Left ventricle myocardium inferior (tissue), 1 donor: ENCODE data around the gene PCBP3. TPM values are rescaled to one million over a fixed set of nuclear protein-coding genes. Genes with fewer than 3 reads are reported as not detected.
"Not testable (repeated sequence)": the region's sequence is repeated elsewhere in the genome, so short reads cannot be mapped to it uniquely, and the experiment has no call there.

Source experiments
- DNase-seq: peaks from one replicate; pipeline ENCODE4 v3.0.0-alpha.2; 2020
- H3K27ac ChIP-seq: fragments of 200-600 bp; replicated peaks from 2 replicates; pipeline ENCODE4 v1.8.0; 2021
- H3K27me3 ChIP-seq: fragments of 200-600 bp; 2 replicates; pipeline ENCODE4 v1.8.0; 2021; ENCODE audit warnings: low read depth
- H3K36me3 ChIP-seq: fragments of 200-600 bp; 2 replicates; pipeline ENCODE4 v1.8.0; 2021
- H3K4me1 ChIP-seq: fragments of 200-600 bp; 2 replicates; pipeline ENCODE4 v1.8.0; 2021
- H3K4me3 ChIP-seq: fragments of 200-600 bp; 2 replicates; pipeline ENCODE4 v1.8.0; 2021; ENCODE audit warnings: mild to moderate bottlenecking, moderate library complexity
- H3K9me3 ChIP-seq: fragments of 200-600 bp; replicated peaks from 2 replicates; pipeline ENCODE4 v1.8.0; 2021
- intact Hi-C: fragments of 100-400 bp; cut with micrococcal nuclease; formaldehyde crosslinking; loops from one replicate; pipeline ENCODE4 v1.11.0; 2022
- total RNA-seq: library from RNA; stranded (reverse); fragmentation: NEBNext Ultra II Directional; extraction: Animal tissue kit (Norgen Biotek cat#: 25700); gene quantifications from one replicate; pipeline ENCODE4 v1.2.1, GENCODE V29; 2021
- TF ChIP-seq, protein P1 (sequence below): fragments of 200-600 bp; IDR thresholded peaks from 2 replicates; pipeline ENCODE4 v1.8.0; 2021; ENCODE audit warnings: antibody characterized with exemption, mild to moderate bottlenecking, borderline replicate concordance
- donor health status: DM: no; HTN: yes; CAD: no; lungs with severe emphysema.

PCBP3 gene
- total RNA-seq, 1 donor from 2014 or later: 2.9 TPM

DNA sequence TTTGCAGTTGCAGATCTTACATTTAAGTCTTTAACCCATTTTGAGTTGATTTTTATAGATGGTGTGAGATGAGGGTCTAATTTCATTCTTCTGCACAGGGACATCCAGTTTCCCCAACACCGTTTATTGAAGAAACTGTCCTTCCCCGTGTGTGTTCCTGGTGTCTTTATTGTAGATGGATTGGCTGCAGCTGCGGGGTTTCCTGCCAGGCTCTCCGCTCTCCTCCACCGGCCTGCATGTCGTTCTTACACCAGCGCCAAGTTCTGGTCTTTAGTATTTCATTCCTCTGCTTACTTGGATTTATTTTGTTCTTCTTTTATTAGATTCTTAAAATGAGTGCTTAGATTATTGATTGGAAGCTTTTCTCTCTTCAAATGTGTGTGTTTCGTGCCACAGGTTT lies 239.1 kb downstream of the PCBP3 start:
- TF ChIP-seq, protein P1, sequence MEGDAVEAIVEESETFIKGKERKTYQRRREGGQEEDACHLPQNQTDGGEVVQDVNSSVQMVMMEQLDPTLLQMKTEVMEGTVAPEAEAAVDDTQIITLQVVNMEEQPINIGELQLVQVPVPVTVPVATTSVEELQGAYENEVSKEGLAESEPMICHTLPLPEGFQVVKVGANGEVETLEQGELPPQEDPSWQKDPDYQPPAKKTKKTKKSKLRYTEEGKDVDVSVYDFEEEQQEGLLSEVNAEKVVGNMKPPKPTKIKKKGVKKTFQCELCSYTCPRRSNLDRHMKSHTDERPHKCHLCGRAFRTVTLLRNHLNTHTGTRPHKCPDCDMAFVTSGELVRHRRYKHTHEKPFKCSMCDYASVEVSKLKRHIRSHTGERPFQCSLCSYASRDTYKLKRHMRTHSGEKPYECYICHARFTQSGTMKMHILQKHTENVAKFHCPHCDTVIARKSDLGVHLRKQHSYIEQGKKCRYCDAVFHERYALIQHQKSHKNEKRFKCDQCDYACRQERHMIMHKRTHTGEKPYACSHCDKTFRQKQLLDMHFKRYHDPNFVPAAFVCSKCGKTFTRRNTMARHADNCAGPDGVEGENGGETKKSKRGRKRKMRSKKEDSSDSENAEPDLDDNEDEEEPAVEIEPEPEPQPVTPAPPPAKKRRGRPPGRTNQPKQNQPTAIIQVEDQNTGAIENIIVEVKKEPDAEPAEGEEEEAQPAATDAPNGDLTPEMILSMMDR: no peak
- no peak for DNase-seq
- H3K27ac ChIP-seq: no peak overlapping the region
- peaks cover 24% of the 10 kb centered on the region for H3K4me1 ChIP-seq
- intact Hi-C loops: no loop called here
- H3K9me3 ChIP-seq: no peaks in the 10 kb centered on the region
- H3K4me3 ChIP-seq: no peak overlapping the region
- peaks cover 11% of the 10 kb centered on the region for H3K27me3 ChIP-seq
- no peaks in the 10 kb centered on the region for H3K36me3 ChIP-seq

DNA sequence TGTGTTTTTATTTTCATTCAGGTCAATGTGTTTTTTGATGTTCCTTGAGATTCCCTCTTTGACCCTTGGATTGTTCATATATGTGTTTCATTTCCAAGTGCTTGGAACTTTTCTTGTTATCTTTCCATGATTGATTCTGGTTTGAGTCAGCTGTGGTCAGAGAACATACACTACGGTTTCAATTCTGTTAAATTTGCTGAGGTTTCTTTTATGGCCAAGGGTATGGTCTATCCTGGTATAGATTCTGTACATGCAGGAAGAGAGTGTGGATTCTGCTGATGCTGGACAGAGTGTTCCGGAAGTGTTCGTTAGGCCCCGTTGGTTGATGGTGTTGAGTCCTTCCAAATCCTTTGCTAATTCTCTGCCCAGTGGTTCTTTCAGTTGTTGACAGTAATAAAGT lies 239.6 kb downstream of the PCBP3 start:
- H3K27me3 ChIP-seq: peaks cover 7% of the 10 kb centered on the region
- no peak for DNase-seq
- H3K4me3 ChIP-seq: no peak overlapping the region
- H3K9me3 ChIP-seq: no peaks in the 10 kb centered on the region
- peaks cover 25% of the 10 kb centered on the region for H3K4me1 ChIP-seq
- TF ChIP-seq, protein P1: no peak
- intact Hi-C loops: no loop called here
- H3K36me3 ChIP-seq: no peaks in the 10 kb centered on the region
- H3K27ac ChIP-seq: no peak overlapping the region

DNA sequence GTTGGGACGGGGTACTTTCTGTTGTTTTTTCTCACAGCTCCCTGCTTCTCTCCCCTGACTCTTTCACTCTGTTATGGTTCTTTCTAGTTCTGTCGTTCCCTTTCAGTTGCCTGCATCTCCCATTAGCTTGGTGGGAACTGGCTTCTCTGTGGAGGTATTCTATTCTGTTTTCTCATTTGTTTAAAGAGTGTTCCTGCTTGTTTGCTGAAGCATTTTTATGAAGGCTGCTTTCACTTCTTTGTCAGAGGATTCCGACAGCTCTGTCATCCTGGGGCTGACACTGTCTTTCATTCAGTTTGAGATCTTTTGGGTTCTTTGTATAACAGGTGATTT lies 242.0 kb downstream of the PCBP3 start:
- TF ChIP-seq, protein P1: no peak
- intact Hi-C loops: no loop called here

DNA sequence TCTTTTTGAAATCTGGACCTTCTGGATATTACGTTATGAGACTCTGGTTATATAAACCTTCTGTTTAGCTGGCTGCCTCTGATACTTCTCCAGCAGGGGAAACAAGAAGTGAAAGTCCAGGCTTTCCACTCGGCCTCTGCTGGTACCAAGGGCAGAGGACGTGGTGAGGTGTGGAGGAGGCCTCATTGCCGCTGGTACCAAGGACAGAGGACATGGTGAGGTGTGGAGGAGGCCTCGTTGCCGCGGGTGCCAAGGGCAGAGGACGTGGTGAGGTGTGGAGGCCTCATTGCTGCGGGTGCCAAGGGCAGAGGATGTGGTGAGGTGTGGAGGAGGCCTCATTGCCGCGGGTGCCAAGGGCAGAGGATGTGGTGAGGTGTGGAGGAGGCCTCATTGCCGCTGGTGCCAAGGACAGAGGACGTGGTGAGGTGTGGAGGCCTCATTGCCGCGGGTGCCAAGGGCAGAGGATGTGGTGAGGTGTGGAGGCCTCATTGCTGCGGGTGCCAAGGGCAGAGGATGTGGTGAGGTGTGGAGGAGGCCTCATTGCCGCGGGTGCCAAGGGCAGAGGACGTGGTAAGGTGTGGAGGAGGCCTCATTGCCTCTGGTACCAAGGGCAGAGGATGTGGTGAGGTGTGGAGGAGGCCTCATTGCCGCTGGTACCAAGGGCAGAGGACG lies 242.5 kb downstream of the PCBP3 start:
- H3K4me3 ChIP-seq, H3K36me3 ChIP-seq, H3K9me3 ChIP-seq, intact Hi-C loops, H3K27me3 ChIP-seq, DNase-seq: not testable (repeated sequence)
- peaks cover 19% of the 10 kb centered on the region for H3K4me1 ChIP-seq
- H3K27ac ChIP-seq: peak overlapping the region; percentile 66

More for the DNA sequence above, 242.0 kb downstream of the PCBP3 start:
- Histone ChIP-seq H3K4me3 (no peak overlapping the region), H3K4me1 (peaks cover 22% of the 10 kb centered on the region), H3K27me3 (peaks cover 6% of the 10 kb centered on the region), H3K36me3 (no peaks in the 10 kb centered on the region), H3K9me3 (no peaks in the 10 kb centered on the region), H3K27ac (peak overlapping the region; percentile 47)
- no peak for DNase-seq

DNA sequence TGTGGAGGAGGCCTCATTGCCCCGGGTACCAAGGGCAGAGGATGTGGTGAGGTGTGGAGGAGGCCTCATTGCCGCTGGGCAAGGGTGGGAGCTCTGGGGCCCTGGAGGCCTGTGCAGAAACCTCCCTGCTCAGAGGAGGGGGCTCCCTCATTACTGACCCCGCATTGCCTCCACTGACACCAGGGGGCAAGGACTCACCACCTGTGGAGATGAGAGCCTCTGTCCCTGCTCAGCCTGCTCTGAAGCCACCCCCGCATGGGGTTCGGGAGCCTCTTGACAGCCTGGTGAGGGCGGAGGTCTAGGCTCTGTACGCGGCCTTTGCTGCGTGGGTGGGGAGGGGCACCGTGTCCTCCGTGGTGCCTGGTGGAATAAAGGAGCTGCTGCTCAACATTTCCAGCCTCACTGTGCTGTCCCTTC lies 243.1 kb downstream of the PCBP3 start:
- intact Hi-C loops: no loop called here
- Histone ChIP-seq H3K36me3 (no peaks in the 10 kb centered on the region), H3K9me3 (no peaks in the 10 kb centered on the region), H3K4me3 (no peak overlapping the region), H3K27ac (peak overlapping the region; percentile 66), H3K4me1 (peaks cover 19% of the 10 kb centered on the region), H3K27me3 (peaks cover 3% of the 10 kb centered on the region)
- TF ChIP-seq, protein P1: no peak
- no peak for DNase-seq

DNA sequence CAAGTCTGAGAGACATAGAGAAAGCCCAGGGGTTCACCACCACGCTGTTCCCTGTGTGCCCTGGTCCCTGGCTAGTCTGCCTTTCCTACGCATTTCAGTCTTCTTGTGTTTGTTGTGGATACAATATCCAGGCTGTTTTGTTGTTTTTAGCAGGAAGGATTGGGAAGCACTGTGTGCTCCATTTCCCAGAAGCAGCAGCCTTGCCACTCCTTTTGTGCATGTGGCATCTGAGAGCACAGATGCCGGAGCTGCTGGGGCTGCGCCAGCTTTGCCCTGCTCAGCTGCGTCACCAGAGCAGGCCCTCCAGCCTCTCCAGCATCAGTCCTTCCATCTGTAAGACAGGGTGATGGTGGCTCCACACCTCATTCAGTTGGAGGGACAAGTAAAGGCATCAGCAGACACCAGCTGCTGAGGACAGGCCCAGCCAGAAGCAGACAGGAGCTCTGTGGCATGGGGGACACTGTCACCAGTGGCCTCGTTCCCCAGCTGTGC lies 243.6 kb downstream of the PCBP3 start:
- DNase-seq: peak; percentile 51
- intact Hi-C loops: no loop called here
- Histone ChIP-seq H3K4me1 (peaks cover 23% of the 10 kb centered on the region), H3K36me3 (no peaks in the 10 kb centered on the region), H3K4me3 (no peak overlapping the region), H3K9me3 (no peaks in the 10 kb centered on the region), H3K27me3 (peaks cover 3% of the 10 kb centered on the region), H3K27ac (peak overlapping the region; percentile 66)
- TF ChIP-seq, protein P1: no peak
